NCI-H2029 (cell line): ENCODE data around the gene SIK3.
"Not testable (repeated sequence)": the region's sequence is repeated elsewhere in the genome, so short reads cannot be mapped to it uniquely, and the experiment has no call there.

ENCODE experiments used
- DNase-seq: peaks from one replicate; lab custom pipeline; 2025; lab: John Stamatoyannopoulos, UW

SIK3 gene

GRCh38 chr11:117076941-117077691 lies 21.1 kb downstream of the SIK3 start:
- no peak for DNase-seq

GRCh38 chr11:117075186-117075585 lies 23.0 kb downstream of the SIK3 start:
- no peak for DNase-seq

GRCh38 chr11:117074119-117074518 lies 24.1 kb downstream of the SIK3 start:
- no peak for DNase-seq

- no peak for DNase-seq
These were observed 24.7 kb downstream of the SIK3 start for GRCh38 chr11:117073539-117073938.

- peak; percentile 29 for DNase-seq
These were observed 25.4 kb downstream of the SIK3 start for GRCh38 chr11:117072517-117073461.

GRCh38 chr11:117071344-117071787 lies 26.9 kb downstream of the SIK3 start:
- DNase-seq: peak; percentile 66

GRCh38 chr11:117070016-117070415 lies 28.2 kb downstream of the SIK3 start:
- no peak for DNase-seq

- no peak for DNase-seq
These were observed 29.8 kb downstream of the SIK3 start for GRCh38 chr11:117068303-117068860.

GRCh38 chr11:117066959-117067358 lies 31.3 kb downstream of the SIK3 start:
- no peak for DNase-seq

- DNase-seq: no peak
These were observed 34.0 kb downstream of the SIK3 start for GRCh38 chr11:117064275-117064674.

- no peak for DNase-seq
These were observed 35.7 kb downstream of the SIK3 start for GRCh38 chr11:117062498-117062897.

GRCh38 chr11:117061256-117061655 lies 37.0 kb downstream of the SIK3 start:
- no peak for DNase-seq

GRCh38 chr11:117059611-117060148 lies 38.5 kb downstream of the SIK3 start:
- DNase-seq: no peak

GRCh38 chr11:117058761-117059261 lies 39.4 kb downstream of the SIK3 start:
- no peak for DNase-seq

GRCh38 chr11:117057727-117058126 lies 40.5 kb downstream of the SIK3 start:
- DNase-seq: no peak

GRCh38 chr11:117057317-117057716 lies 40.9 kb downstream of the SIK3 start:
- DNase-seq: no peak

- no peak for DNase-seq
These were observed 42.8 kb downstream of the SIK3 start for GRCh38 chr11:117055469-117055868.

- DNase-seq: no peak
These were observed 43.8 kb downstream of the SIK3 start for GRCh38 chr11:117054382-117054781.

- DNase-seq: no peak
These were observed 45.8 kb downstream of the SIK3 start for GRCh38 chr11:117052196-117053149.

GRCh38 chr11:117050121-117050520 lies 48.1 kb downstream of the SIK3 start:
- not testable (repeated sequence) for DNase-seq

GRCh38 chr11:117046627-117047026 lies 51.6 kb downstream of the SIK3 start:
- not testable (repeated sequence) for DNase-seq
